Vagina (tissue), 2 donors: ENCODE results near the gene KAT2B.

Experiments used
- CTCF ChIP-seq, 3 experiments: fragments of 450-650 bp in 2 of 3; fragments of 200-600 bp in 1 of 3; sonication (generic) in 1 of 3; IDR thresholded peaks; one replicate each; pipeline ENCODE4 v1.5.1; 2017 to 2019; ENCODE audit warnings: antibody characterized with exemption in 3 of 3, mild to moderate bottlenecking in 2 of 3, moderate library complexity in 2 of 3
- POLR2AphosphoS5 ChIP-seq, 2 donors: sonication (generic); formaldehyde crosslinking; IDR thresholded peaks; one replicate each; pipeline ENCODE4 v1.9.0; 2017; ENCODE audit warnings: antibody characterized with exemption in 2 of 2, mild to moderate bottlenecking in 2 of 2, low read depth in 1 of 2; ENCODE audit not compliant: insufficient read depth in 1 of 2

GRCh38 chr3:20125897-20126296 lies 85.7 kb downstream of the KAT2B start:
- TF ChIP-seq CTCF (IDR thresholded peaks at IDR 0.05) (no peak), POLR2AphosphoS5 (IDR thresholded peaks at IDR 0.05; ENCODE audit: insufficient read depth in 1 of 2, low read depth in 1 of 2) (no peak)
